GM23338 (cell line): ENCODE data around the gene PDE4B. TPM values are rescaled to one million over a fixed set of nuclear protein-coding genes. Genes with fewer than 3 reads are reported as not detected.

Experiments
- ATAC-seq: fragments of 200-7000 bp; cut with Tn5 transposase; 3 replicates; pipeline ENCODE4 v1.9.1; 2020
- DNase-seq: peaks from one replicate; pipeline ENCODE4 v3.0.0-alpha.2; 2015; ENCODE audit warnings: low spot score
- H2AFZ ChIP-seq: fragments of 200-600 bp; sonication (generic); 2 replicates; pipeline ENCODE4 v1.8.0; 2016; ENCODE audit warnings: antibody characterized with exemption, mild to moderate bottlenecking, moderate library complexity
- H3F3A ChIP-seq: fragments of 200-600 bp; sonication (generic); replicated peaks from 2 replicates; pipeline ENCODE4 v1.8.0; 2017; ENCODE audit warnings: antibody characterized with exemption, mixed run types, low read depth
- H3K27ac ChIP-seq: fragments of 200-600 bp; sonication (generic); 2 replicates; pipeline ENCODE4 v1.6.1; 2016; ENCODE audit warnings: low read depth
- H3K27me3 ChIP-seq: fragments of 200-600 bp; sonication (generic); 2 replicates; pipeline ENCODE4 v1.8.0; 2016; ENCODE audit warnings: mild to moderate bottlenecking, mixed run types, moderate library complexity; ENCODE audit not compliant: insufficient read depth
- H3K36me3 ChIP-seq: fragments of 200-600 bp; sonication (generic); 2 replicates; pipeline ENCODE4 v1.8.0; 2016; ENCODE audit warnings: mild to moderate bottlenecking; ENCODE audit not compliant: insufficient read depth
- H3K4me1 ChIP-seq: fragments of 200-600 bp; sonication (generic); 2 replicates; pipeline ENCODE4 v1.8.0; 2016; ENCODE audit warnings: mild to moderate bottlenecking, moderate library complexity; ENCODE audit not compliant: insufficient read depth
- H3K4me2 ChIP-seq: fragments of 200-600 bp; sonication (generic); 2 replicates; pipeline ENCODE4 v1.7.1; 2017; ENCODE audit warnings: mixed run types
- H3K4me3 ChIP-seq: fragments of 200-600 bp; sonication (generic); 2 replicates; pipeline ENCODE4 v1.6.1; 2016; ENCODE audit warnings: mixed run types
- H3K79me2 ChIP-seq: fragments of 200-600 bp; sonication (generic); replicated peaks from 2 replicates; pipeline ENCODE4 v1.8.0; 2017; ENCODE audit warnings: mild to moderate bottlenecking; ENCODE audit not compliant: insufficient read depth
- H3K9me2 ChIP-seq: fragments of 200-600 bp; sonication (generic); 2 replicates; pipeline ENCODE4 v1.8.0; 2017; ENCODE audit not compliant: insufficient read depth
- H4K20me1 ChIP-seq: fragments of 200-600 bp; sonication (generic); replicated peaks from 2 replicates; pipeline ENCODE4 v1.8.0; 2017; ENCODE audit warnings: mild to moderate bottlenecking; ENCODE audit not compliant: insufficient read depth
- H3K27ac Mint-ChIP-seq: 2 replicates; pipeline ENCODE4 v1.8.0; 2020; ENCODE audit warnings: inconsistent platforms, mild to moderate bottlenecking, moderate library complexity, mixed read lengths
- H3K27me3 Mint-ChIP-seq: 3 replicates; pipeline ENCODE4 v1.8.0; 2022; ENCODE audit warnings: low read depth, mild to moderate bottlenecking, moderate library complexity, mixed read lengths, inconsistent platforms; ENCODE audit not compliant: insufficient read depth, poor library complexity
- H3K36me3 Mint-ChIP-seq: 3 replicates; pipeline ENCODE4 v1.8.0; 2021; ENCODE audit warnings: low read depth, mild to moderate bottlenecking, inconsistent platforms, moderate library complexity, mixed read lengths
- H3K4me1 Mint-ChIP-seq: 3 replicates; pipeline ENCODE4 v1.8.0; 2020; ENCODE audit warnings: mild to moderate bottlenecking, inconsistent platforms, mixed read lengths
- H3K4me3 Mint-ChIP-seq: 3 replicates; pipeline ENCODE4 v1.8.0; 2021; ENCODE audit warnings: moderate library complexity, mild to moderate bottlenecking, inconsistent platforms, mixed read lengths
- H3K9me3 Mint-ChIP-seq: 3 replicates; pipeline ENCODE4 v1.8.0; 2020; ENCODE audit warnings: moderate library complexity, mild to moderate bottlenecking, inconsistent platforms, mixed read lengths
- CREB1 ChIP-seq: fragments of 250-450 bp; sonication (Bioruptor Pico); IDR thresholded peaks from 2 replicates; pipeline ENCODE4 v1.5.0; 2020; ENCODE audit warnings: low read depth, mild to moderate bottlenecking, moderate library complexity
- ETS1 ChIP-seq: IDR thresholded peaks from 2 replicates; pipeline ENCODE4 v1.6.1; 2016; ENCODE audit warnings: antibody characterized with exemption
- EZH2 ChIP-seq: fragments of 200-600 bp; sonication (generic); IDR thresholded peaks from one replicate; pipeline ENCODE4 v1.8.0; 2017; ENCODE audit warnings: antibody characterized with exemption, mild to moderate bottlenecking, low read depth; ENCODE audit not compliant: unreplicated experiment
- EZH2phosphoT487 ChIP-seq: fragments of 200-600 bp; sonication (generic); IDR thresholded peaks from one replicate; pipeline ENCODE4 v1.8.1; 2018; ENCODE audit warnings: antibody characterized with exemption; ENCODE audit not compliant: unreplicated experiment
- JUNB ChIP-seq: IDR thresholded peaks from one replicate; pipeline ENCODE4 v1.6.1; 2016; ENCODE audit warnings: antibody characterized with exemption; ENCODE audit not compliant: unreplicated experiment
- NANOG ChIP-seq: IDR thresholded peaks from 2 replicates; pipeline ENCODE4 v1.6.1; 2016; ENCODE audit warnings: antibody characterized with exemption, borderline replicate concordance
- POLR2AphosphoS5 ChIP-seq: IDR thresholded peaks from 2 replicates; pipeline ENCODE4 v1.6.1; 2016; ENCODE audit warnings: antibody characterized with exemption, low read depth
- REST ChIP-seq: IDR thresholded peaks from one replicate; pipeline ENCODE4 v1.6.1; 2018; ENCODE audit warnings: antibody characterized with exemption; ENCODE audit not compliant: unreplicated experiment
- STAT1 ChIP-seq: IDR thresholded peaks from one replicate; pipeline ENCODE4 v1.6.1; 2016; ENCODE audit warnings: antibody characterized with exemption; ENCODE audit not compliant: unreplicated experiment
- ZNF114 ChIP-seq: fragments of 250-450 bp; sonication (Bioruptor Pico); IDR thresholded peaks from 2 replicates; pipeline ENCODE4 v1.5.0; 2020; ENCODE audit warnings: mild to moderate bottlenecking, moderate library complexity
- ZNF331 ChIP-seq: fragments of 250-450 bp; sonication (Bioruptor Pico); IDR thresholded peaks from 2 replicates; pipeline ENCODE4 v1.5.0; 2020; ENCODE audit warnings: low read depth, mild to moderate bottlenecking, moderate library complexity
- polyA plus RNA-seq: library from polyadenylated mRNA; unstranded; fragments of >200 nt; fragmentation: Nextera tagmentation; extraction: Ambion mirVana; gene quantifications from 2 replicates; pipeline ENCODE4 v1.2.1, GENCODE V29; 2016
- total RNA-seq: library from RNA; depleted of rRNA; stranded (reverse); fragments of >200 nt; shearing (Covaris generic); gene quantifications from 2 replicates; pipeline ENCODE4 v1.2.3, GENCODE V29; 2014
- TF ChIP-seq, protein P1 (sequence below): fragments of 250-450 bp; sonication (Bioruptor Pico); IDR thresholded peaks from 2 replicates; pipeline ENCODE4 v1.5.0; 2020; ENCODE audit warnings: mild to moderate bottlenecking, moderate library complexity
- TF ChIP-seq, protein P2 (sequence below), 2 experiments: fragments of 200-600 bp in 1 of 2; sonication (generic) in 1 of 2; conservative IDR thresholded peaks; 2 replicates each; pipeline versions ENCODE4 v1.5.1 to v1.6.1; 2016 to 2017; ENCODE audit warnings: antibody characterized with exemption in 2 of 2, low read depth in 2 of 2, mild to moderate bottlenecking in 2 of 2, moderate library complexity in 1 of 2

The PDE4B gene
- total and polyA plus RNA-seq, 2 experiments from 2014 or later: 14.0 to 25.6 TPM

GRCh38 chr1:66365635-66366034 lies 572.9 kb downstream of the PDE4B start:
- no peaks in the 10 kb centered on the region for H3K79me2 ChIP-seq
- no peaks in the 10 kb centered on the region for H3K27me3 ChIP-seq
- H3K27me3 Mint-ChIP-seq: no peaks in the 10 kb centered on the region
- ATAC-seq (no peak), DNase-seq (no peak)
- H3K4me2 ChIP-seq: no peak overlapping the region
- H4K20me1 ChIP-seq: no peaks in the 10 kb centered on the region
- H3K9me3 Mint-ChIP-seq: no peaks in the 10 kb centered on the region
- no peak overlapping the region for H3K4me3 ChIP-seq
- H3K36me3 Mint-ChIP-seq: peaks cover 56% of the 10 kb centered on the region
- H3K9me2 ChIP-seq: no peaks in the 10 kb centered on the region
- H3K27ac ChIP-seq: no peak overlapping the region
- H3K4me3 Mint-ChIP-seq: no peak overlapping the region
- H2AFZ ChIP-seq: no peak overlapping the region
- no peaks in the 10 kb centered on the region for H3K4me1 Mint-ChIP-seq
- H3F3A ChIP-seq: no peaks in the 10 kb centered on the region
- H3K27ac Mint-ChIP-seq: no peak overlapping the region
- TF ChIP-seq CREB1 (CRISPR knock-in tag) (no peak), EZH2 (no peak), STAT1 (no peak), REST (no peak), ZNF331 (CRISPR knock-in tag) (no peak), POLR2AphosphoS5 (no peak), ETS1 (no peak), JUNB (no peak), ZNF114 (CRISPR knock-in tag) (no peak), NANOG (no peak), EZH2phosphoT487 (no peak)
- TF ChIP-seq, protein P1, sequence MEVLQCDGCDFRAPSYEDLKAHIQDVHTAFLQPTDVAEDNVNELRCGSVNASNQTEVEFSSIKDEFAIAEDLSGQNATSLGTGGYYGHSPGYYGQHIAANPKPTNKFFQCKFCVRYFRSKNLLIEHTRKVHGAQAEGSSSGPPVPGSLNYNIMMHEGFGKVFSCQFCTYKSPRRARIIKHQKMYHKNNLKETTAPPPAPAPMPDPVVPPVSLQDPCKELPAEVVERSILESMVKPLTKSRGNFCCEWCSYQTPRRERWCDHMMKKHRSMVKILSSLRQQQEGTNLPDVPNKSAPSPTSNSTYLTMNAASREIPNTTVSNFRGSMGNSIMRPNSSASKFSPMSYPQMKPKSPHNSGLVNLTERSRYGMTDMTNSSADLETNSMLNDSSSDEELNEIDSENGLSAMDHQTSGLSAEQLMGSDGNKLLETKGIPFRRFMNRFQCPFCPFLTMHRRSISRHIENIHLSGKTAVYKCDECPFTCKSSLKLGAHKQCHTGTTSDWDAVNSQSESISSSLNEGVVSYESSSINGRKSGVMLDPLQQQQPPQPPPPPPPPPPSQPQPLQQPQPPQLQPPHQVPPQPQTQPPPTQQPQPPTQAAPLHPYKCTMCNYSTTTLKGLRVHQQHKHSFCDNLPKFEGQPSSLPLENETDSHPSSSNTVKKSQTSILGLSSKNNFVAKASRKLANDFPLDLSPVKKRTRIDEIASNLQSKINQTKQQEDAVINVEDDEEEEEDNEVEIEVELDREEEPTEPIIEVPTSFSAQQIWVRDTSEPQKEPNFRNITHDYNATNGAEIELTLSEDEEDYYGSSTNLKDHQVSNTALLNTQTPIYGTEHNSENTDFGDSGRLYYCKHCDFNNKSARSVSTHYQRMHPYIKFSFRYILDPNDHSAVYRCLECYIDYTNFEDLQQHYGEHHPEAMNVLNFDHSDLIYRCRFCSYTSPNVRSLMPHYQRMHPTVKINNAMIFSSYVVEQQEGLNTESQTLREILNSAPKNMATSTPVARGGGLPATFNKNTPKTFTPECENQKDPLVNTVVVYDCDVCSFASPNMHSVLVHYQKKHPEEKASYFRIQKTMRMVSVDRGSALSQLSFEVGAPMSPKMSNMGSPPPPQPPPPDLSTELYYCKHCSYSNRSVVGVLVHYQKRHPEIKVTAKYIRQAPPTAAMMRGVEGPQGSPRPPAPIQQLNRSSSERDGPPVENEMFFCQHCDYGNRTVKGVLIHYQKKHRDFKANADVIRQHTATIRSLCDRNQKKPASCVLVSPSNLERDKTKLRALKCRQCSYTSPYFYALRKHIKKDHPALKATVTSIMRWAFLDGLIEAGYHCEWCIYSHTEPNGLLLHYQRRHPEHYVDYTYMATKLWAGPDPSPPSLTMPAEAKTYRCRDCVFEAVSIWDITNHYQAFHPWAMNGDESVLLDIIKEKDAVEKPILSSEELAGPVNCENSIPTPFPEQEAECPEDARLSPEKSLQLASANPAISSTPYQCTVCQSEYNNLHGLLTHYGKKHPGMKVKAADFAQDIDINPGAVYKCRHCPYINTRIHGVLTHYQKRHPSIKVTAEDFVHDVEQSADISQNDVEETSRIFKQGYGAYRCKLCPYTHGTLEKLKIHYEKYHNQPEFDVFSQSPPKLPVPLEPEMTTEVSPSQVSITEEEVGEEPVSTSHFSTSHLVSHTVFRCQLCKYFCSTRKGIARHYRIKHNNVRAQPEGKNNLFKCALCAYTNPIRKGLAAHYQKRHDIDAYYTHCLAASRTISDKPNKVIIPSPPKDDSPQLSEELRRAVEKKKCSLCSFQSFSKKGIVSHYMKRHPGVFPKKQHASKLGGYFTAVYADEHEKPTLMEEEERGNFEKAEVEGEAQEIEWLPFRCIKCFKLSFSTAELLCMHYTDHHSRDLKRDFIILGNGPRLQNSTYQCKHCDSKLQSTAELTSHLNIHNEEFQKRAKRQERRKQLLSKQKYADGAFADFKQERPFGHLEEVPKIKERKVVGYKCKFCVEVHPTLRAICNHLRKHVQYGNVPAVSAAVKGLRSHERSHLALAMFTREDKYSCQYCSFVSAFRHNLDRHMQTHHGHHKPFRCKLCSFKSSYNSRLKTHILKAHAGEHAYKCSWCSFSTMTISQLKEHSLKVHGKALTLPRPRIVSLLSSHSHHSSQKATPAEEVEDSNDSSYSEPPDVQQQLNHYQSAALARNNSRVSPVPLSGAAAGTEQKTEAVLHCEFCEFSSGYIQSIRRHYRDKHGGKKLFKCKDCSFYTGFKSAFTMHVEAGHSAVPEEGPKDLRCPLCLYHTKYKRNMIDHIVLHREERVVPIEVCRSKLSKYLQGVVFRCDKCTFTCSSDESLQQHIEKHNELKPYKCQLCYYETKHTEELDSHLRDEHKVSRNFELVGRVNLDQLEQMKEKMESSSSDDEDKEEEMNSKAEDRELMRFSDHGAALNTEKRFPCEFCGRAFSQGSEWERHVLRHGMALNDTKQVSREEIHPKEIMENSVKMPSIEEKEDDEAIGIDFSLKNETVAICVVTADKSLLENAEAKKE (CRISPR knock-in tag): no peak
- TF ChIP-seq, protein P2, sequence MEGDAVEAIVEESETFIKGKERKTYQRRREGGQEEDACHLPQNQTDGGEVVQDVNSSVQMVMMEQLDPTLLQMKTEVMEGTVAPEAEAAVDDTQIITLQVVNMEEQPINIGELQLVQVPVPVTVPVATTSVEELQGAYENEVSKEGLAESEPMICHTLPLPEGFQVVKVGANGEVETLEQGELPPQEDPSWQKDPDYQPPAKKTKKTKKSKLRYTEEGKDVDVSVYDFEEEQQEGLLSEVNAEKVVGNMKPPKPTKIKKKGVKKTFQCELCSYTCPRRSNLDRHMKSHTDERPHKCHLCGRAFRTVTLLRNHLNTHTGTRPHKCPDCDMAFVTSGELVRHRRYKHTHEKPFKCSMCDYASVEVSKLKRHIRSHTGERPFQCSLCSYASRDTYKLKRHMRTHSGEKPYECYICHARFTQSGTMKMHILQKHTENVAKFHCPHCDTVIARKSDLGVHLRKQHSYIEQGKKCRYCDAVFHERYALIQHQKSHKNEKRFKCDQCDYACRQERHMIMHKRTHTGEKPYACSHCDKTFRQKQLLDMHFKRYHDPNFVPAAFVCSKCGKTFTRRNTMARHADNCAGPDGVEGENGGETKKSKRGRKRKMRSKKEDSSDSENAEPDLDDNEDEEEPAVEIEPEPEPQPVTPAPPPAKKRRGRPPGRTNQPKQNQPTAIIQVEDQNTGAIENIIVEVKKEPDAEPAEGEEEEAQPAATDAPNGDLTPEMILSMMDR (conservative IDR thresholded peaks at IDR 0.05; ENCODE audit: low read depth in 2 of 2): no peak
- no peaks in the 10 kb centered on the region for H3K4me1 ChIP-seq
- peaks cover 80% of the 10 kb centered on the region for H3K36me3 ChIP-seq
